Measurements from ENCODE around the gene SNX21.
A peak's percentile ranks its signal among the peaks of the same experiment; 100 is the strongest.
"Not testable (repeated sequence)": the region's sequence is repeated elsewhere in the genome, so short reads cannot be mapped to it uniquely, and the experiment has no call there.

Gene SNX21

GRCh38 chr20:45833030-45833882 lies at the start of gene SNX21:
SNX21 (plus strand) TSS chr20:45833799; CDS start chr20:45833920, 121 bp downstream.
- no peak for FAIRE-seq
- peak; percentile 94 for DNase-seq (ENCODE audit: low spot score)

GRCh38 chr20:45788351-45788750 lies 45.2 kb upstream of the SNX21 start:
- no peak for DNase-seq (ENCODE audit: low spot score)
- FAIRE-seq: no peak

GRCh38 chr20:45792317-45793118 lies 41.1 kb upstream of the SNX21 start:
- FAIRE-seq: no peak
- DNase-seq (ENCODE audit: low spot score): no peak

GRCh38 chr20:45796337-45797065 lies 37.1 kb upstream of the SNX21 start:
- FAIRE-seq (no peak), DNase-seq (ENCODE audit: low spot score) (no peak)

- DNase-seq (ENCODE audit: low spot score); FAIRE-seq: not testable (repeated sequence)
Observed at GRCh38 chr20:45797510-45797909, 36.1 kb upstream of the SNX21 start.

GRCh38 chr20:45797955-45798354 lies 35.6 kb upstream of the SNX21 start:
- not testable (repeated sequence) for DNase-seq (ENCODE audit: low spot score); FAIRE-seq

- peak; percentile 66 for DNase-seq (ENCODE audit: low spot score)
- FAIRE-seq: no peak
Observed at GRCh38 chr20:45798935-45799642, 34.5 kb upstream of the SNX21 start.

GRCh38 chr20:45801851-45802250 lies 31.7 kb upstream of the SNX21 start:
- FAIRE-seq (no peak), DNase-seq (ENCODE audit: low spot score) (no peak)

GRCh38 chr20:45810191-45810970 lies 23.2 kb upstream of the SNX21 start:
- FAIRE-seq (no peak), DNase-seq (ENCODE audit: low spot score) (no peak)

- peak; percentile 87 for FAIRE-seq
- DNase-seq (ENCODE audit: low spot score): peak; percentile 99
Observed at GRCh38 chr20:45812157-45813005, 21.2 kb upstream of the SNX21 start, which contains the start of gene UBE2C. UBE2C (plus strand) TSS chr20:45812644; CDS start chr20:45812696, 52 bp downstream.

GRCh38 chr20:45813006-45813340 lies 20.6 kb upstream of the SNX21 start:
- no peak for FAIRE-seq
- no peak for DNase-seq (ENCODE audit: low spot score)

- FAIRE-seq: no peak
- DNase-seq (ENCODE audit: low spot score): no peak
Observed at GRCh38 chr20:45813489-45813888, 20.1 kb upstream of the SNX21 start.

GRCh38 chr20:45814314-45814713 lies 19.3 kb upstream of the SNX21 start:
- FAIRE-seq (no peak), DNase-seq (ENCODE audit: low spot score) (no peak)

- FAIRE-seq (no peak), DNase-seq (ENCODE audit: low spot score) (no peak)
Observed at GRCh38 chr20:45816951-45817350, 16.6 kb upstream of the SNX21 start.

- FAIRE-seq (no peak), DNase-seq (ENCODE audit: low spot score) (peak; percentile 57)
Observed at GRCh38 chr20:45817376-45818194, 16.0 kb upstream of the SNX21 start.

GRCh38 chr20:45818239-45818638 lies 15.4 kb upstream of the SNX21 start:
- DNase-seq (ENCODE audit: low spot score) (no peak), FAIRE-seq (no peak)

- no peak for FAIRE-seq
- DNase-seq (ENCODE audit: low spot score): no peak
Observed at GRCh38 chr20:45819466-45819865, 14.1 kb upstream of the SNX21 start.

GRCh38 chr20:45821947-45822346 lies 11.7 kb upstream of the SNX21 start:
- FAIRE-seq: no peak
- no peak for DNase-seq (ENCODE audit: low spot score)
